ENCODE measurements around the gene GID8.

Gene GID8

DNA sequence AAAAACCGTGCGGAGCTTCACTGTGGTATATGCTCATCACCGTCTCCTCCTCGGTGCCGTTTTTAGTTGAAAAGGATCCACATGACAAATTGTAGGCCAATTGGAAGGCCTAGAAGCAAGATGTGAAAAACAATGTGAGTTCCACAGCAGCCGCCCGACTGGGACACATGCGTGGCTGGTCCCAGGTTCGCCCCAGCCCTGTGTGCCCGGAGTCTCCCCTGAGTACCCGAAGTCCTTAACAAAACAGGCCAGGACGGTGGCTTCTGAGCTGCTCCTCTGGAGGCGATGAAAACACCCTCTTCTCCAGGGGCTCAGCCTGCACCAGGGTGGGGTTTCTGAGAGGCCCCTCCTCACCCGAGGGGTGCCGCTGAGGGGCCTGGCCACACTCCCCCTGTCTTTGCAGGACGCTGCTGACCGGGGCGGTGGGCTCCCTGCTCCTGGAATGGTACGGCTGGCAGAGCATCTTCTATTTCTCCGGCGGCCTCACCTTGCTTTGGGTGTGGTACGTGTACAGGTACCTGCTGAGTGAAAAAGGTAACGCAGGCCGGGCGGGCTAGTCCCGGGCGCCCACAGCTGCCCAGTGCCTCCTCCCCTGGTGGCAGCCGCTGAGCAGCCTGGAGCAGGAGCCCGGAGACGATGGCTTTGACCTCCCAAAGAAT lies 24.4 kb downstream of the GID8 start:
- TF ChIP-seq, protein P1, sequence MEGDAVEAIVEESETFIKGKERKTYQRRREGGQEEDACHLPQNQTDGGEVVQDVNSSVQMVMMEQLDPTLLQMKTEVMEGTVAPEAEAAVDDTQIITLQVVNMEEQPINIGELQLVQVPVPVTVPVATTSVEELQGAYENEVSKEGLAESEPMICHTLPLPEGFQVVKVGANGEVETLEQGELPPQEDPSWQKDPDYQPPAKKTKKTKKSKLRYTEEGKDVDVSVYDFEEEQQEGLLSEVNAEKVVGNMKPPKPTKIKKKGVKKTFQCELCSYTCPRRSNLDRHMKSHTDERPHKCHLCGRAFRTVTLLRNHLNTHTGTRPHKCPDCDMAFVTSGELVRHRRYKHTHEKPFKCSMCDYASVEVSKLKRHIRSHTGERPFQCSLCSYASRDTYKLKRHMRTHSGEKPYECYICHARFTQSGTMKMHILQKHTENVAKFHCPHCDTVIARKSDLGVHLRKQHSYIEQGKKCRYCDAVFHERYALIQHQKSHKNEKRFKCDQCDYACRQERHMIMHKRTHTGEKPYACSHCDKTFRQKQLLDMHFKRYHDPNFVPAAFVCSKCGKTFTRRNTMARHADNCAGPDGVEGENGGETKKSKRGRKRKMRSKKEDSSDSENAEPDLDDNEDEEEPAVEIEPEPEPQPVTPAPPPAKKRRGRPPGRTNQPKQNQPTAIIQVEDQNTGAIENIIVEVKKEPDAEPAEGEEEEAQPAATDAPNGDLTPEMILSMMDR (IDR thresholded peaks at IDR 0.05; ENCODE audit: low read depth, low read length, missing control alignments), result no peak
- no peak for DNase-seq (ENCODE audit: low read depth)
- no peak overlapping the region for H3K4me3 ChIP-seq (ENCODE audit: low read depth, low read length)

DNA sequence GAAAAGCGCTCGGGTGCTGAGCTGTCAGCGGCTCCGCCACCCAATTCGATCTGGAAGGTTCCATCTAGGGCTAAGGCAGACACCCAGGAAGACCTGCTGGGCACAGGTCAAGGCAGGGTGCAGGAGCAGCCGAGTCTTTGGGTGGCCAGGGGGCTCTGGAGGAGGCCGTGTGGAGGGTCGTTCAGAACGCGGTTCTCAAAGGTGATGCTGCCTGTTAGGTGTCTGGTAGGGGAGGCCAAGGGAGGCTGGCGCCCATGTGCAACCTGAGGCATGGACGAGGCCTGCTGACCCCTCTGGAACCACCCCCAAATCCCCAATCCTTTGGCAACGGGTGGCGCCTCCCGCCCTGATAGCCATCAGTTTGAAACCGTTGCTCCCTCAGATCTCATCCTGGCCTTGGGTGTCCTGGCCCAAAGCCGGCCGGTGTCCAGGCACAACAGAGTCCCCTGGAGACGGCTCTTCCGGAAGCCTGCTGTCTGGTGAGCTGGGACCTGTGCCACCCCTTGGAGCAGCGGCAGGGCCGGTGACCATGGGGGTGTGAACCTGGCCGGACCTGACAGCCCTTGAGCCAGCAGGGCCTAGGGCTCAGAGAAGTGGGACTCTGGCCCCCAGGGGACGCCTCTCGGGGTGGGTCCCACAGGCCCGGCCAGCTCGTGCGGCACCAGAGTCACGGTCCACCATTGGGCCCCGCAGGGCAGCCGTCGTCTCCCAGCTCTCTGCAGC lies 25.1 kb downstream of the GID8 start:
- TF ChIP-seq, protein P1 (IDR thresholded peaks at IDR 0.05; ENCODE audit: low read depth, low read length, missing control alignments), result no peak
- DNase-seq (ENCODE audit: low read depth), result no peak
- H3K4me3 ChIP-seq (ENCODE audit: low read depth, low read length), result no peak overlapping the region

DNA sequence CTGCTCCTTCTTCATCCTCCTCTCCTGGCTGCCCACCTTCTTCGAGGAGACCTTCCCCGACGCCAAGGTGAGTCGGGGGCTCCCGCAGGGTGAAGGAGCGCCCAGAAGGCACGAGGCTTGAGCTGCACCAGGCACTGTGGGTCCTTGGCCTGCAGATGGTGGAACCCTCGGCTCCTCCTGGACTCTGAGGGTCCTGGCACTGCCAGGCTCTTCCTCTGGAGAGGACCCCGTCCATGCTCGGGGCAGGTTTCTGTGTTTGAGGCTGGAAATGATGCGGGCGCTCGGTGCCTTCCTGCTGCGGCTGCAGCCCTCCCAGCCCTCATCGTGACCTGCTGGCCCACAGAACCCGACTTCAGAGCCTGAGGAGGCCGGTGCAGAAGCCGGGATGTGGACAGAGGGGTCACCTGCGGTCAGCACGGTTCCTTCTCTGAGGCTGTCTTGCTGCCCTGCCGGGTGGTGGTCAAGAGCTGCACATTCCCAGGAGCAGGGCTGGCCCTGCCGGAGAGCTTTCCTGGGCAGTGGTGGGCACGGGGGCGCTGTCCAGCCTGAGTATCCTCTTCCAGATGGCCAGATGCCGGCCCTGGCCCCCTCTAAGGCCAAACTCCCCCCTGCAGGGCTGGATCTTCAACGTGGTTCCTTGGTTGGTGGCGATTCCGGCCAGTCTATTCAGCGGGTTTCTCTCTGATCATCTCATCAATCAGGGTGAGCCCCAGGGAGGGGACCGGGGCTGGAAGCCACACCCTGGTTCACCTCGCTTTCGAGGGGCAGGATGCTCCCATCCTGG lies 25.9 kb downstream of the GID8 start:
- DNase-seq (ENCODE audit: low read depth), result no peak
- no peak overlapping the region for H3K4me3 ChIP-seq (ENCODE audit: low read depth, low read length)
- TF ChIP-seq, protein P1 (IDR thresholded peaks at IDR 0.05; ENCODE audit: low read depth, low read length, missing control alignments), result no peak

GRCh38 chr20:62964700-62965099 lies 26.8 kb downstream of the GID8 start:
- no peak overlapping the region for H3K4me3 ChIP-seq (ENCODE audit: low read depth, low read length)
- TF ChIP-seq, protein P1 (IDR thresholded peaks at IDR 0.05; ENCODE audit: low read depth, low read length, missing control alignments), result no peak
- DNase-seq (ENCODE audit: low read depth), result no peak

DNA sequence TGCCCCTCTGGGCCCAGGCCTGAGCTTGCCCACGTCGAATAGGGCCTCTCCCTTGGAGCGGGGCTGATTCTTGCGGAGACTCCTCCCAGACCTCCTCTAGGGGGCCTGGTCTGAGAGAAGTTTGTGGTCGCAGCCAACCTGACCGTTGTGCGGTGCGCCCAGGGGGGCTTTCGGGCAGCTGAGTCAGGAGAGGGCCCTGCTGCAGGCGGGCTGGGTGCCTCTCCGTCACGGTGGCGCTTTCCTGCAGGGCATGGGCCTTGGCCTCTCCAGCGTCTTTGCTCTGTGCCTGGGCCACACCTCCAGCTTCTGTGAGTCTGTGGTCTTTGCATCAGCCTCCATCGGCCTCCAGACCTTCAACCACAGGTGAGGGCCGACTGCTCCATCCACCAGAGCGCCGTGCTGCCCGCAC lies 27.4 kb downstream of the GID8 start:
- no peak for DNase-seq (ENCODE audit: low read depth)
- H3K4me3 ChIP-seq (ENCODE audit: low read depth, low read length), result no peak overlapping the region
- TF ChIP-seq, protein P1 (IDR thresholded peaks at IDR 0.05; ENCODE audit: low read depth, low read length, missing control alignments), result no peak

DNA sequence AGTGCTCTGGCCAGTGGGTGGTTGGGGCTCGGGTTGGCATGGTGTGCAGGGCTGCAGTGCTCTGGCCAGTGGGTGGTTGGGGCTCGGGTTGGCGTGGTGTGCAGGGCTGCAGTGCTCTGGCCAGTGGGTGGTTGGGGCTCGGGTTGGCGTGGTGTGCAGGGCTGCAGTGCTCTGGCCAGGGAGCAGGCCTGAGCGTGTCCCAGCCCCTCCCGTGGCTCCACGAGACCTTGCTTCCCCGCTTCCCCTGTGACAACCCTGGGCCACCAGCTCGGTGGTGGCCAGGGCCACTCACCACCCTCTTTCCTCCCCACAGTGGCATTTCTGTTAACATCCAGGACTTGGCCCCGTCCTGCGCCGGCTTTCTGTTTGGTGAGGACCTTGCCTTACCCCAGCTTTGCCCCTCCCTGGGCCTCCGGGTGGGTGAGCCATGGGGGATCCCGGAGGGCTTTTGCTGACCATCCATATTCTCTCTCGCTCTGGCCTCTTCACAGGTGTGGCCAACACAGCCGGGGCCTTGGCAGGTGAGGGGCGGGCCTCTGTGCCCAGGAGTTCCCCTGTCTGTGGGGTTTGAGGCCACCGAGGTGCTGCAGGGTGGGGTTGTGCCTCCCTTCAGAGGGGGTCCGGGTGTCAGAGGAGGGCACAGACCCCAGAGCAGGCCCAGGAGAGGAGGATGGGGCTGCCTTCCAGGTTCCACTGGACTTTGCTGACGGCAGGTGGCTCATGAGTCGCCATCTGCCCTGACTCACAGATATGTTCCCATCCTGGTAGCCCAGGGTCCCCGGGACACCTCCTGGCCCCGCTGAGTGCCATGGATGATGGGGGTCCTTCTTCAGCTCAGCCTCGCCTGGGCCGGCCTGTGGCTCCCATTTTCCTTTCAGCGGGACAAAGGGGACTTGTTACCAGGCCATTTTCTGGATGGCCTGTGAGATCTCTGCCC lies 28.5 kb downstream of the GID8 start:
- no peak for DNase-seq (ENCODE audit: low read depth)
- TF ChIP-seq, protein P1 (IDR thresholded peaks at IDR 0.05; ENCODE audit: low read depth, low read length, missing control alignments), result no peak
- no peak overlapping the region for H3K4me3 ChIP-seq (ENCODE audit: low read depth, low read length)
